ENCODE data around the gene TPO. TPM values are rescaled to one million over a fixed set of nuclear protein-coding genes. Genes with fewer than 3 reads are reported as not detected.

TPO gene
- total RNA-seq, 1 experiment from 2014 or later, result not detected

- Histone ChIP-seq H3K4me3 (ENCODE audit: low read depth in 2 of 2, low read length in 2 of 2) (no peak overlapping the region), H3K9me3 (ENCODE audit: control insufficient read depth, insufficient read depth, low read depth, low read length) (no peaks in the 10 kb centered on the region), H3K4me1 (ENCODE audit: control insufficient read depth, insufficient read depth, low read length) (no peaks in the 10 kb centered on the region), H3K36me3 (ENCODE audit: control insufficient read depth, insufficient read depth, low read length) (no peaks in the 10 kb centered on the region), H3K27ac (ENCODE audit: low read length) (no peak overlapping the region), H3K27me3 (ENCODE audit: control insufficient read depth, insufficient read depth, low read length) (no peaks in the 10 kb centered on the region)
- peak; percentile 42; the same call in 1 of the 2 replicates for ATAC-seq
- ChIA-PET CTCF (no interaction called here), POLR2A (no interaction called here)
- no peak for TF ChIP-seq SIN3A (IDR thresholded peaks at IDR 0.05; ENCODE audit: borderline replicate concordance, insufficient read depth, low read depth, low read length)
- in situ Hi-C loops (cut with HindIII; ENCODE audit: low pct_unique_long_range_greater_than_20kb, low sequenced_read_pairs), result no loop called here
- BruUV-seq (replicated peaks), result no TSS peak
- intact Hi-C loops (cut with micrococcal nuclease; ENCODE audit: unreplicated experiment), result no loop called here
- DNase-seq (ENCODE audit: low read depth, low spot score), result no peak
These were observed 48.5 kb downstream of the TPO start for GRCh38 chr2:1461507-1462390.

- in situ Hi-C loops (cut with HindIII; ENCODE audit: low pct_unique_long_range_greater_than_20kb, low sequenced_read_pairs), result no loop called here
- BruUV-seq (replicated peaks), result no TSS peak
- H3K9me3 ChIP-seq (ENCODE audit: control insufficient read depth, insufficient read depth, low read depth, low read length), result no peaks in the 10 kb centered on the region
- intact Hi-C loops (cut with micrococcal nuclease; ENCODE audit: unreplicated experiment), result no loop called here
- no peak for DNase-seq (ENCODE audit: low read depth, low spot score)
- no peak overlapping the region for H3K27ac ChIP-seq (ENCODE audit: low read length)
- ChIA-PET CTCF (no interaction called here), POLR2A (no interaction called here)
- no peak overlapping the region for H3K4me3 ChIP-seq (ENCODE audit: low read depth in 2 of 2, low read length in 2 of 2)
- ATAC-seq, result no peak
- no peaks in the 10 kb centered on the region for H3K36me3 ChIP-seq (ENCODE audit: control insufficient read depth, insufficient read depth, low read length)
- no peaks in the 10 kb centered on the region for H3K4me1 ChIP-seq (ENCODE audit: control insufficient read depth, insufficient read depth, low read length)
- no peak for TF ChIP-seq REST (IDR thresholded peaks at IDR 0.05; ENCODE audit: insufficient read depth in 1 of 2, low read depth in 2 of 2, low read length in 1 of 2)
- TF ChIP-seq TCF7L2 (IDR thresholded peaks at IDR 0.05; ENCODE audit: low read depth, low read length), result no peak
- TF ChIP-seq SIN3A (IDR thresholded peaks at IDR 0.05; ENCODE audit: borderline replicate concordance, insufficient read depth, low read depth, low read length), result no peak
- TF ChIP-seq POLR2AphosphoS5 (IDR thresholded peaks at IDR 0.05; ENCODE audit: low read depth, low read length), result no peak
- TF ChIP-seq CTCF (IDR thresholded peaks at IDR 0.05), result no peak
- no peaks in the 10 kb centered on the region for H3K27me3 ChIP-seq (ENCODE audit: control insufficient read depth, insufficient read depth, low read length)
These were observed 49.7 kb downstream of the TPO start for GRCh38 chr2:1462994-1463393.

- intact Hi-C loops (cut with micrococcal nuclease; ENCODE audit: unreplicated experiment) (no loop called here), in situ Hi-C loops (cut with HindIII; ENCODE audit: low pct_unique_long_range_greater_than_20kb, low sequenced_read_pairs) (no loop called here)
- no peak overlapping the region for H3K4me3 ChIP-seq (ENCODE audit: low read depth in 2 of 2, low read length in 2 of 2)
- H3K9me3 ChIP-seq (ENCODE audit: control insufficient read depth, insufficient read depth, low read depth, low read length), result no peaks in the 10 kb centered on the region
- BruUV-seq (replicated peaks), result no TSS peak
- H3K27me3 ChIP-seq (ENCODE audit: control insufficient read depth, insufficient read depth, low read length), result no peaks in the 10 kb centered on the region
- H3K4me1 ChIP-seq (ENCODE audit: control insufficient read depth, insufficient read depth, low read length), result no peaks in the 10 kb centered on the region
- ATAC-seq (no peak), DNase-seq (ENCODE audit: low read depth, low spot score) (no peak)
- ChIA-PET CTCF (no interaction called here), POLR2A (no interaction called here)
- TF ChIP-seq POLR2AphosphoS5 (IDR thresholded peaks at IDR 0.05; ENCODE audit: low read depth, low read length), result no peak
- TF ChIP-seq CTCF (IDR thresholded peaks at IDR 0.05), result no peak
- no peak for TF ChIP-seq REST (IDR thresholded peaks at IDR 0.05; ENCODE audit: insufficient read depth in 1 of 2, low read depth in 2 of 2, low read length in 1 of 2)
- no peak for TF ChIP-seq TCF7L2 (IDR thresholded peaks at IDR 0.05; ENCODE audit: low read depth, low read length)
- no peak for TF ChIP-seq SIN3A (IDR thresholded peaks at IDR 0.05; ENCODE audit: borderline replicate concordance, insufficient read depth, low read depth, low read length)
- no peak overlapping the region for H3K27ac ChIP-seq (ENCODE audit: low read length)
- H3K36me3 ChIP-seq (ENCODE audit: control insufficient read depth, insufficient read depth, low read length), result no peaks in the 10 kb centered on the region
These were observed 59.1 kb downstream of the TPO start for GRCh38 chr2:1472350-1472749.

Measured in Panc1 (cell line).